Fibroblast of lung (primary cell): Measurements from ENCODE around the gene REG1A. TPM values are rescaled to one million over a fixed set of nuclear protein-coding genes. Genes with fewer than 3 reads are reported as not detected.

Experiments used
- DNase-seq, 2 donors: peaks; one replicate each; pipeline versions ENCODE4 v3.0.0 to v3.0.0-alpha.2; 2010; ENCODE audit warnings: low read depth in 2 of 2
- H2AFZ ChIP-seq: 2 replicates; pipeline ENCODE4 v1.5.1; 2012; ENCODE audit warnings: low read length, control low read depth, inconsistent platforms
- H3K27ac ChIP-seq: 2 replicates; pipeline ENCODE4 v1.5.1; 2011; ENCODE audit warnings: low read length, control low read depth; ENCODE audit not compliant: insufficient read depth
- H3K27me3 ChIP-seq: 2 replicates; pipeline ENCODE4 v1.5.1; 2011; ENCODE audit warnings: mild to moderate bottlenecking, low read length; ENCODE audit not compliant: control insufficient read depth, insufficient read depth
- H3K36me3 ChIP-seq: 2 replicates; pipeline ENCODE4 v1.5.1; 2011; ENCODE audit warnings: low read length; ENCODE audit not compliant: control insufficient read depth, insufficient read depth
- H3K4me1 ChIP-seq: 2 replicates; pipeline ENCODE4 v1.5.1; 2011; ENCODE audit warnings: low read length; ENCODE audit not compliant: control insufficient read depth, insufficient read depth; ENCODE audit errors: extremely low read depth
- H3K4me2 ChIP-seq: 2 replicates; pipeline ENCODE4 v1.5.1; 2011; ENCODE audit warnings: low read length, control low read depth; ENCODE audit not compliant: insufficient read depth; ENCODE audit errors: extremely low read depth
- H3K4me3 ChIP-seq, 4 experiments: fragments of 200-600 bp in 1 of 4; sonication (generic) in 1 of 4; replicated peaks in 1 of 4; 2 replicates each; pipeline ENCODE4 v1.5.1; 2011 to 2016; ENCODE audit warnings: low read length in 4 of 4, low read depth in 3 of 4, mild to moderate bottlenecking in 3 of 4, control low read depth in 2 of 4, inconsistent platforms in 1 of 4, mixed read lengths in 1 of 4; ENCODE audit not compliant: insufficient read depth in 1 of 4; ENCODE audit errors: control extremely low read depth in 1 of 4
- H3K79me2 ChIP-seq: 2 replicates; pipeline ENCODE4 v1.5.1; 2012; ENCODE audit warnings: mild to moderate bottlenecking, low read length, inconsistent platforms; ENCODE audit not compliant: control insufficient read depth, insufficient read depth
- H3K9ac ChIP-seq: 2 replicates; pipeline ENCODE4 v1.5.1; 2011; ENCODE audit warnings: mild to moderate bottlenecking, low read length, control low read depth; ENCODE audit not compliant: insufficient read depth
- H3K9me3 ChIP-seq: 2 replicates; pipeline ENCODE4 v1.5.1; 2012; ENCODE audit warnings: low read depth, low read length; ENCODE audit not compliant: control insufficient read depth, insufficient read depth
- H4K20me1 ChIP-seq: 2 replicates; pipeline ENCODE4 v1.5.1; 2011; ENCODE audit warnings: low read length; ENCODE audit not compliant: control insufficient read depth, insufficient read depth; ENCODE audit errors: extremely low read depth
- CTCF ChIP-seq, 2 donors: IDR thresholded peaks in 1 of 2; conservative IDR thresholded peaks in 1 of 2; 1 replicate in 1 of 2; 2 replicates in 1 of 2; pipeline ENCODE4 v1.5.1; 2011 to 2012; ENCODE audit warnings: low read length in 2 of 2, control low read depth in 1 of 2, inconsistent platforms in 1 of 2, low read depth in 1 of 2, mild to moderate bottlenecking in 1 of 2
- EZH2 ChIP-seq: IDR thresholded peaks from 2 replicates; pipeline ENCODE4 v1.5.1; 2012; ENCODE audit warnings: low read length, control low read depth, mild to moderate bottlenecking; ENCODE audit errors: missing control alignments
- polyA plus RNA-seq, 2 donors: library from polyadenylated mRNA; depleted of rRNA in 1 of 2; stranded (reverse) in 1 of 2; unstranded in 1 of 2; fragments of >200 nt; gene quantifications; 2 replicates each; pipeline ENCODE4 v1.2.1, GENCODE V29; 2011 to 2012; ENCODE audit warnings: missing spikeins in 1 of 2
- total RNA-seq: library from RNA; depleted of rRNA; stranded (reverse); fragments of >200 nt; gene quantifications from 2 replicates; pipeline ENCODE4 v1.2.1, GENCODE V29; 2014

The REG1A gene
- total and polyA plus RNA-seq, 2 donors (not counting 1 experiment from before 2014, with no cell fraction given), result not detected

GRCh38 chr2:79083597-79084251 lies 36.6 kb upstream of the REG1A start:
- H3K36me3 ChIP-seq, result no peaks in the 10 kb centered on the region
- no peak overlapping the region for H3K27ac ChIP-seq
- no peaks in the 10 kb centered on the region for H4K20me1 ChIP-seq
- no peak overlapping the region for H3K9ac ChIP-seq
- H3K9me3 ChIP-seq, result no peaks in the 10 kb centered on the region
- TF ChIP-seq EZH2, result no peak
- TF ChIP-seq CTCF (conservative IDR thresholded peaks at IDR 0.05 in 1 of 2, IDR thresholded peaks at IDR 0.05 in 1 of 2; ENCODE audit: low read depth in 1 of 2, low read length in 2 of 2), result no peak
- no peak overlapping the region for H3K4me2 ChIP-seq
- H3K4me1 ChIP-seq, result no peaks in the 10 kb centered on the region
- no peak overlapping the region for H3K4me3 ChIP-seq
- H3K27me3 ChIP-seq, result no peaks in the 10 kb centered on the region
- H2AFZ ChIP-seq, result no peak overlapping the region
- DNase-seq, result no peak
- H3K79me2 ChIP-seq, result no peaks in the 10 kb centered on the region

DNA sequence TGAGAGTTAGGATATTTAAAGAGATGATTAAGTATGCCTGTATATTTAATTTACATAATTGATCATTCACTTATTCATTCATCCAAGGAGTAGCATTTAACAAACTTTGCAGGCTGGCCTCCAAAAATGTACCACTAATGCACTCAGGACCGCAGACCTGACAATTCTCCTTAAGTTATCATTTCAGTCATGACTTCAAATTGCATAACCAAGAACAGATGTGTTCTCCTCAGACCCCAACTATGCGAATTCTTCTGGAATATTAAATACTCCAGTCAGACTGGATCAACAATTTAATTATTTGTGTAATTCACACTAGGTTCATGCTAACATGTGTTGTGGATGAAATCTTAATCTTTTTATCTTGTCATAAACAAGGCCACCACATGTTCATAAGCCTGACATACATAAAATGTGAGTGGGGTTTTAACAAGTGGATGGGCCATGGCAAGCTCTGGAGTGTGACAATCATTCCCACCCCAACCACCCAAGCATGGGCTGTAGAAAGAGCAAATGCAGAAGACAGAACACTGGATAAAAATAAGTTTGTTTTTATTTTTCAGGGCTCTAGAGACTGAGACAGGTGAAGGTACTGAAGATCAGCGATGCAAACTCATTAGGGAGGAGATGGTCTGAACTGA lies 35.7 kb upstream of the REG1A start:
- Histone ChIP-seq H3K27ac (no peak overlapping the region), H3K27me3 (no peaks in the 10 kb centered on the region), H3K4me2 (no peak overlapping the region), H4K20me1 (no peaks in the 10 kb centered on the region), H2AFZ (no peak overlapping the region), H3K4me3 (no peak overlapping the region), H3K4me1 (no peaks in the 10 kb centered on the region), H3K79me2 (no peaks in the 10 kb centered on the region), H3K9me3 (no peaks in the 10 kb centered on the region), H3K9ac (no peak overlapping the region), H3K36me3 (no peaks in the 10 kb centered on the region)
- TF ChIP-seq EZH2 (no peak), CTCF (conservative IDR thresholded peaks at IDR 0.05 in 1 of 2, IDR thresholded peaks at IDR 0.05 in 1 of 2; ENCODE audit: low read depth in 1 of 2, low read length in 2 of 2) (no peak)
- DNase-seq, result no peak

GRCh38 chr2:79085382-79085781 lies 34.9 kb upstream of the REG1A start:
- no peaks in the 10 kb centered on the region for H3K4me1 ChIP-seq
- no peak overlapping the region for H3K27ac ChIP-seq
- no peak overlapping the region for H3K9ac ChIP-seq
- H4K20me1 ChIP-seq, result no peaks in the 10 kb centered on the region
- no peaks in the 10 kb centered on the region for H3K27me3 ChIP-seq
- no peak for DNase-seq
- no peak overlapping the region for H2AFZ ChIP-seq
- H3K9me3 ChIP-seq, result no peaks in the 10 kb centered on the region
- H3K79me2 ChIP-seq, result no peaks in the 10 kb centered on the region
- H3K4me3 ChIP-seq, result no peak overlapping the region
- no peaks in the 10 kb centered on the region for H3K36me3 ChIP-seq
- TF ChIP-seq CTCF (conservative IDR thresholded peaks at IDR 0.05 in 1 of 2, IDR thresholded peaks at IDR 0.05 in 1 of 2; ENCODE audit: low read depth in 1 of 2, low read length in 2 of 2) (no peak), EZH2 (no peak)
- H3K4me2 ChIP-seq, result no peak overlapping the region
